WTC11 (cell line): ENCODE measurements around the gene MEF2D. TPM values are rescaled to one million over a fixed set of nuclear protein-coding genes. Genes with fewer than 3 reads are reported as not detected.
A peak's percentile ranks its signal among the peaks of the same experiment; 100 is the strongest.

Experiments used
- ATAC-seq: fragments of 200-7000 bp; cut with Tn5 transposase; 2 replicates; pipeline ENCODE4 v1.10.0; 2021; ENCODE audit warnings: mild to moderate bottlenecking, moderate library complexity
- CTCF ChIA-PET: fragments of 300-600 bp; sonication (Branson Sonifier 250); formaldehyde crosslinking; loops from one replicate; lab custom pipeline; 2021; ENCODE audit warnings: antibody characterized with exemption; lab: Charles Lee
- POLR2A ChIA-PET: fragments of 350-600 bp; sonication (Branson Sonifier 250); formaldehyde crosslinking; loops from one replicate; lab custom pipeline; 2021; ENCODE audit warnings: antibody characterized with exemption; lab: Charles Lee
- DNase-seq: peaks from one replicate; pipeline ENCODE4 v3.0.0; 2021; ENCODE audit warnings: low spot score
- H3K27ac Mint-ChIP-seq: 2 replicates; pipeline ENCODE4 v1.8.0; 2021; ENCODE audit warnings: mixed read lengths
- H3K27me3 Mint-ChIP-seq: 2 replicates; pipeline ENCODE4 v1.8.0; 2021; ENCODE audit warnings: low read depth, mild to moderate bottlenecking, moderate library complexity, mixed read lengths
- H3K36me3 Mint-ChIP-seq: 2 replicates; pipeline ENCODE4 v1.8.0; 2021; ENCODE audit warnings: mixed read lengths
- H3K4me1 Mint-ChIP-seq: 2 replicates; pipeline ENCODE4 v1.8.0; 2022; ENCODE audit warnings: mixed read lengths
- H3K4me3 Mint-ChIP-seq: 2 replicates; pipeline ENCODE4 v1.8.0; 2021; ENCODE audit warnings: mild to moderate bottlenecking, moderate library complexity, mixed read lengths
- H3K9me3 Mint-ChIP-seq: 2 replicates; pipeline ENCODE4 v1.8.0; 2021; ENCODE audit warnings: mixed read lengths
- CREB1 ChIP-seq: sonication (generic); formaldehyde crosslinking; IDR thresholded peaks from 2 replicates; pipeline ENCODE4 v1.8.0; 2023; ENCODE audit warnings: mild to moderate bottlenecking, missing genetic modification reagents
- CREM ChIP-seq: sonication (generic); formaldehyde crosslinking; IDR thresholded peaks from 2 replicates; pipeline ENCODE4 v1.8.1; 2022; ENCODE audit warnings: mild to moderate bottlenecking, missing genetic modification reagents, moderate library complexity
- KAT7 ChIP-seq: sonication (generic); formaldehyde crosslinking; IDR thresholded peaks from 2 replicates; pipeline ENCODE4 v1.8.1; 2023; ENCODE audit warnings: missing genetic modification reagents, mild to moderate bottlenecking, borderline replicate concordance
- OVOL2 ChIP-seq: fragments of 250-450 bp; sonication (Bioruptor Pico); IDR thresholded peaks from 2 replicates; pipeline ENCODE4 v1.9.0; 2021; ENCODE audit warnings: mild to moderate bottlenecking, borderline replicate concordance
- RELA ChIP-seq: sonication (generic); formaldehyde crosslinking; IDR thresholded peaks from 2 replicates; pipeline ENCODE4 v1.8.1; 2022; ENCODE audit warnings: missing genetic modification reagents, mild to moderate bottlenecking, borderline replicate concordance
- TCF7 ChIP-seq: sonication (generic); formaldehyde crosslinking; IDR thresholded peaks from 2 replicates; pipeline ENCODE4 v1.8.0; 2022; ENCODE audit warnings: mild to moderate bottlenecking, low read depth, missing genetic modification reagents, moderate library complexity
- TEAD4 ChIP-seq: sonication (generic); formaldehyde crosslinking; IDR thresholded peaks from 2 replicates; pipeline ENCODE4 v1.8.0; 2022; ENCODE audit warnings: mild to moderate bottlenecking, missing genetic modification reagents
- ZNF396 ChIP-seq: fragments of 250-450 bp; sonication (Bioruptor Pico); IDR thresholded peaks from 2 replicates; pipeline ENCODE4 v1.8.0; 2021; ENCODE audit warnings: mild to moderate bottlenecking, moderate library complexity, borderline replicate concordance
- ZNF423 ChIP-seq: fragments of 250-450 bp; sonication (Bioruptor Pico); IDR thresholded peaks from 2 replicates; pipeline ENCODE4 v2.1.2; 2022; ENCODE audit warnings: mild to moderate bottlenecking, moderate library complexity
- total RNA-seq: library from RNA; stranded (reverse); gene quantifications from 3 replicates; pipeline ENCODE4 v1.2.3, GENCODE V29; 2021
- TF ChIP-seq, protein P1 (sequence below): fragments of 250-450 bp; sonication (Bioruptor Pico); IDR thresholded peaks from 2 replicates; pipeline ENCODE4 v1.9.0; 2021; ENCODE audit warnings: mild to moderate bottlenecking
- TF ChIP-seq, protein P2 (sequence below): sonication (generic); formaldehyde crosslinking; conservative IDR thresholded peaks from 2 replicates; pipeline ENCODE4 v1.8.1; 2023; ENCODE audit warnings: mild to moderate bottlenecking, low read depth, missing genetic modification reagents, moderate library complexity
- TF ChIP-seq, protein P3 (sequence below): sonication (generic); formaldehyde crosslinking; IDR thresholded peaks from 2 replicates; pipeline ENCODE4 v1.8.0; 2023; ENCODE audit warnings: mild to moderate bottlenecking, missing genetic modification reagents
- TF ChIP-seq, protein P4 (sequence below): sonication (generic); formaldehyde crosslinking; IDR thresholded peaks from 2 replicates; pipeline ENCODE4 v1.8.1; 2022; ENCODE audit warnings: missing genetic modification reagents, borderline replicate concordance
- TF ChIP-seq, protein P5 (sequence below): sonication (generic); formaldehyde crosslinking; IDR thresholded peaks from 2 replicates; pipeline ENCODE4 v1.8.1; 2023; ENCODE audit warnings: mild to moderate bottlenecking, missing genetic modification reagents

MEF2D gene
- total RNA-seq, 1 experiment from 2014 or later, result 24.1 TPM

DNA sequence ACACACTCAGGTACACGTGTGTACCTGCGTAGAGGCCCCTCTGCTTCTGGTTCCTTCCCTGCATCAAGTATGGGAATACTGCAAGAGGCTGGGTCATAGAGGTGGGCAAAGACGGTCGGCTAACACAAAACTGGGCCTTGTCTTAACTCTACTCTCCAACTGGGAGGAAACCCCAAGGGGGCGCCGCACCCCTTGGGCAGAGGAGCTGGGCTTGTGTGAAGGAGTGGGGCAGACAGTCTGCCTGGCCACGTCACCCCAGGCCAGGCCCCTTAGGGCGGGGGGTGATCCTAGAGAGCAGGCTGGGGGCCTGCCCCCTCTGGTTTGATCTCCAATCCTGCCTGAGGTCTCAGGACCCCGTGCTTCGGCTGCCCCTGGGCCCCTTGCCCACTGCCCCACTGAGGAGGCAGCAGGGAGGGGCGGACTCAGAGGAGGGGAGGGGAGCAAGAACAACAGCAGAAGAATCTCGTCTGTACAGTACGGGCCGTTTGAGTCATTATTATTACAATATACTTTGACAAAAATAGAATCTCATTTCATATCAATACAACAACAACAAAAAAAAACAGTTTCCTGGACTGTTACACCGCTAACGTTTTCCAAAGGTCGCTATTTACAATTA lies 34.7 kb downstream of the MEF2D start (continued):
- TF ChIP-seq ZNF423 (no peak), CREM (no peak)

DNA sequence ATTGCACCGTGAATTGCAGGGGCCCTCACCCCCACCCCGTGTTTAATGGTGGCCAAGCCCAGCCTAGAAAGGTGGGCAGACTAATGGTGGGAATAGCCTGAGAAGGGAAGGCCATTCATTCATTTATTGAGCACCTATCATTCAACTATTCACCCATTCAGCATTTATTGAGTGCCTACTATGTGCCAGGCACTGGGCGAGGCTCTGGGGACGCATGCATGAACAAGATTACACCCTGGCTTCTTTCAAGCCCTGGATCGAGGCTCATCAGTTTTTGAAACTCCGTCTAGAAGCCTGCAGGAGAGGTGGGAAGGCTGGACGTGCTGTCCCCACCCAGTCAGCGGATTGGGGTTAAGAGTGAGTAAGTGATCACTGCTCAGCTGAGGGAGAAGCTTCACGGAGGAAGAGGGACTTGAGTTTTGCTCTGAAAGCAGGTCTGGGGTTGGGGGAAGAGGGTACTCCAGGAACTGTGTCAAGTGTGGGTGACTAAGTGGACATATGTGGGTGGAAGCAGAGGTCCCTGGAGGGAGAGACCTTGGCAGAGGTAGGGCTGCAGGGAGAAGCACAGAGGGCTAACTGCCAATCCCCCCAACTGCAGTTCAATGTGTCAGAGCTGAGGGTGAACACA lies 35.6 kb downstream of the MEF2D start:
- Mint-ChIP-seq H3K9me3 (no peaks in the 10 kb centered on the region), H3K27me3 (no peaks in the 10 kb centered on the region), H3K4me1 (peaks cover 42% of the 10 kb centered on the region), H3K36me3 (peaks cover 6% of the 10 kb centered on the region), H3K4me3 (no peak overlapping the region), H3K27ac (peak overlapping the region; percentile 33)
- TF ChIP-seq RELA, result no peak
- no peak for TF ChIP-seq TEAD4 (CRISPR knock-in tag)
- no peak for TF ChIP-seq TCF7 (CRISPR knock-in tag)
- TF ChIP-seq CREB1, result no peak
- TF ChIP-seq, protein P1, sequence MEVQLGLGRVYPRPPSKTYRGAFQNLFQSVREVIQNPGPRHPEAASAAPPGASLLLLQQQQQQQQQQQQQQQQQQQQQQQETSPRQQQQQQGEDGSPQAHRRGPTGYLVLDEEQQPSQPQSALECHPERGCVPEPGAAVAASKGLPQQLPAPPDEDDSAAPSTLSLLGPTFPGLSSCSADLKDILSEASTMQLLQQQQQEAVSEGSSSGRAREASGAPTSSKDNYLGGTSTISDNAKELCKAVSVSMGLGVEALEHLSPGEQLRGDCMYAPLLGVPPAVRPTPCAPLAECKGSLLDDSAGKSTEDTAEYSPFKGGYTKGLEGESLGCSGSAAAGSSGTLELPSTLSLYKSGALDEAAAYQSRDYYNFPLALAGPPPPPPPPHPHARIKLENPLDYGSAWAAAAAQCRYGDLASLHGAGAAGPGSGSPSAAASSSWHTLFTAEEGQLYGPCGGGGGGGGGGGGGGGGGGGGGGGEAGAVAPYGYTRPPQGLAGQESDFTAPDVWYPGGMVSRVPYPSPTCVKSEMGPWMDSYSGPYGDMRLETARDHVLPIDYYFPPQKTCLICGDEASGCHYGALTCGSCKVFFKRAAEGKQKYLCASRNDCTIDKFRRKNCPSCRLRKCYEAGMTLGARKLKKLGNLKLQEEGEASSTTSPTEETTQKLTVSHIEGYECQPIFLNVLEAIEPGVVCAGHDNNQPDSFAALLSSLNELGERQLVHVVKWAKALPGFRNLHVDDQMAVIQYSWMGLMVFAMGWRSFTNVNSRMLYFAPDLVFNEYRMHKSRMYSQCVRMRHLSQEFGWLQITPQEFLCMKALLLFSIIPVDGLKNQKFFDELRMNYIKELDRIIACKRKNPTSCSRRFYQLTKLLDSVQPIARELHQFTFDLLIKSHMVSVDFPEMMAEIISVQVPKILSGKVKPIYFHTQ (CRISPR knock-in tag), result no peak
- TF ChIP-seq KAT7 (CRISPR knock-in tag), result no peak
- TF ChIP-seq, protein P2, sequence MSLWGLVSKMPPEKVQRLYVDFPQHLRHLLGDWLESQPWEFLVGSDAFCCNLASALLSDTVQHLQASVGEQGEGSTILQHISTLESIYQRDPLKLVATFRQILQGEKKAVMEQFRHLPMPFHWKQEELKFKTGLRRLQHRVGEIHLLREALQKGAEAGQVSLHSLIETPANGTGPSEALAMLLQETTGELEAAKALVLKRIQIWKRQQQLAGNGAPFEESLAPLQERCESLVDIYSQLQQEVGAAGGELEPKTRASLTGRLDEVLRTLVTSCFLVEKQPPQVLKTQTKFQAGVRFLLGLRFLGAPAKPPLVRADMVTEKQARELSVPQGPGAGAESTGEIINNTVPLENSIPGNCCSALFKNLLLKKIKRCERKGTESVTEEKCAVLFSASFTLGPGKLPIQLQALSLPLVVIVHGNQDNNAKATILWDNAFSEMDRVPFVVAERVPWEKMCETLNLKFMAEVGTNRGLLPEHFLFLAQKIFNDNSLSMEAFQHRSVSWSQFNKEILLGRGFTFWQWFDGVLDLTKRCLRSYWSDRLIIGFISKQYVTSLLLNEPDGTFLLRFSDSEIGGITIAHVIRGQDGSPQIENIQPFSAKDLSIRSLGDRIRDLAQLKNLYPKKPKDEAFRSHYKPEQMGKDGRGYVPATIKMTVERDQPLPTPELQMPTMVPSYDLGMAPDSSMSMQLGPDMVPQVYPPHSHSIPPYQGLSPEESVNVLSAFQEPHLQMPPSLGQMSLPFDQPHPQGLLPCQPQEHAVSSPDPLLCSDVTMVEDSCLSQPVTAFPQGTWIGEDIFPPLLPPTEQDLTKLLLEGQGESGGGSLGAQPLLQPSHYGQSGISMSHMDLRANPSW, result no peak
- TF ChIP-seq, protein P3, sequence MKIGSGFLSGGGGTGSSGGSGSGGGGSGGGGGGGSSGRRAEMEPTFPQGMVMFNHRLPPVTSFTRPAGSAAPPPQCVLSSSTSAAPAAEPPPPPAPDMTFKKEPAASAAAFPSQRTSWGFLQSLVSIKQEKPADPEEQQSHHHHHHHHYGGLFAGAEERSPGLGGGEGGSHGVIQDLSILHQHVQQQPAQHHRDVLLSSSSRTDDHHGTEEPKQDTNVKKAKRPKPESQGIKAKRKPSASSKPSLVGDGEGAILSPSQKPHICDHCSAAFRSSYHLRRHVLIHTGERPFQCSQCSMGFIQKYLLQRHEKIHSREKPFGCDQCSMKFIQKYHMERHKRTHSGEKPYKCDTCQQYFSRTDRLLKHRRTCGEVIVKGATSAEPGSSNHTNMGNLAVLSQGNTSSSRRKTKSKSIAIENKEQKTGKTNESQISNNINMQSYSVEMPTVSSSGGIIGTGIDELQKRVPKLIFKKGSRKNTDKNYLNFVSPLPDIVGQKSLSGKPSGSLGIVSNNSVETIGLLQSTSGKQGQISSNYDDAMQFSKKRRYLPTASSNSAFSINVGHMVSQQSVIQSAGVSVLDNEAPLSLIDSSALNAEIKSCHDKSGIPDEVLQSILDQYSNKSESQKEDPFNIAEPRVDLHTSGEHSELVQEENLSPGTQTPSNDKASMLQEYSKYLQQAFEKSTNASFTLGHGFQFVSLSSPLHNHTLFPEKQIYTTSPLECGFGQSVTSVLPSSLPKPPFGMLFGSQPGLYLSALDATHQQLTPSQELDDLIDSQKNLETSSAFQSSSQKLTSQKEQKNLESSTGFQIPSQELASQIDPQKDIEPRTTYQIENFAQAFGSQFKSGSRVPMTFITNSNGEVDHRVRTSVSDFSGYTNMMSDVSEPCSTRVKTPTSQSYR, result no peak
- no peak for TF ChIP-seq OVOL2 (CRISPR knock-in tag)
- CTCF ChIA-PET, result interaction anchor here (0.6 to 2.5 kb wide), 16 partner anchors 12 to 1038 kb away, joined by 3 to 44 read pairs (median 4); partner anchors contain the start of genes IQGAP3 and MEF2D
- POLR2A ChIA-PET, result interaction anchor here (1.0 kb wide), 1 partner anchor 36 kb away, joined by 4 read pairs; the partner anchor contains the start of gene MEF2D
- DNase-seq (no peak), ATAC-seq (no peak)

DNA sequence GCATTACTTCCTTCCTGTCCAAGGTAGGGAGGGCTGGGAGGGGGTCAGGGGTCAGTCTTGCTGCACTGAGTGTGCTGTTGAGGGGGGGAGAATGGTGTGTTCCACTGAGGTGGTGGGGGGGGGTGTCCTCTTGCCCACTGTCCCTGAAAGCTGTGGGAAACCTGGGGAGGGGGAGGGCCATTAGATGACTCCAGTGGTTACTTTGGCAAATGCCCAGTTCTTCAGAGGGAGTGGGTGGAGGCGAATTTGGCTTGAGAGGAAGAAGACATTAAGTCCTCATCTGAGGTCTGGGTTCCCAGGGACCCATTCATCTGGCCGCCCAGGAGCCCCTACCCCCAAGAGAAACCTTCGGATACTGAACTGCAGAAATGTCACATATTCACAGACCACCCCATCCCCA lies 36.2 kb downstream of the MEF2D start:
- H3K27ac Mint-ChIP-seq, result no peak overlapping the region
- H3K4me1 Mint-ChIP-seq, result peaks cover 42% of the 10 kb centered on the region
- ATAC-seq (no peak), DNase-seq (no peak)
- POLR2A ChIA-PET, result no interaction called here
- H3K4me3 Mint-ChIP-seq, result no peak overlapping the region
- peaks cover 3% of the 10 kb centered on the region; the same call in 1 of the 2 replicates for H3K36me3 Mint-ChIP-seq
- TF ChIP-seq, protein P3, result no peak
- TF ChIP-seq, protein P4, sequence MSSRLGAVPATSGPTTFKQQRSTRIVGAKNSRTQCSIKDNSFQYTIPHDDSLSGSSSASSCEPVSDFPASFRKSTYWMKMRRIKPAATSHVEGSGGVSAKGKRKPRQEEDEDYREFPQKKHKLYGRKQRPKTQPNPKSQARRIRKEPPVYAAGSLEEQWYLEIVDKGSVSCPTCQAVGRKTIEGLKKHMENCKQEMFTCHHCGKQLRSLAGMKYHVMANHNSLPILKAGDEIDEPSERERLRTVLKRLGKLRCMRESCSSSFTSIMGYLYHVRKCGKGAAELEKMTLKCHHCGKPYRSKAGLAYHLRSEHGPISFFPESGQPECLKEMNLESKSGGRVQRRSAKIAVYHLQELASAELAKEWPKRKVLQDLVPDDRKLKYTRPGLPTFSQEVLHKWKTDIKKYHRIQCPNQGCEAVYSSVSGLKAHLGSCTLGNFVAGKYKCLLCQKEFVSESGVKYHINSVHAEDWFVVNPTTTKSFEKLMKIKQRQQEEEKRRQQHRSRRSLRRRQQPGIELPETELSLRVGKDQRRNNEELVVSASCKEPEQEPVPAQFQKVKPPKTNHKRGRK (CRISPR knock-in tag), result no peak
- no peak for TF ChIP-seq ZNF396 (CRISPR knock-in tag)
- TF ChIP-seq, protein P5, sequence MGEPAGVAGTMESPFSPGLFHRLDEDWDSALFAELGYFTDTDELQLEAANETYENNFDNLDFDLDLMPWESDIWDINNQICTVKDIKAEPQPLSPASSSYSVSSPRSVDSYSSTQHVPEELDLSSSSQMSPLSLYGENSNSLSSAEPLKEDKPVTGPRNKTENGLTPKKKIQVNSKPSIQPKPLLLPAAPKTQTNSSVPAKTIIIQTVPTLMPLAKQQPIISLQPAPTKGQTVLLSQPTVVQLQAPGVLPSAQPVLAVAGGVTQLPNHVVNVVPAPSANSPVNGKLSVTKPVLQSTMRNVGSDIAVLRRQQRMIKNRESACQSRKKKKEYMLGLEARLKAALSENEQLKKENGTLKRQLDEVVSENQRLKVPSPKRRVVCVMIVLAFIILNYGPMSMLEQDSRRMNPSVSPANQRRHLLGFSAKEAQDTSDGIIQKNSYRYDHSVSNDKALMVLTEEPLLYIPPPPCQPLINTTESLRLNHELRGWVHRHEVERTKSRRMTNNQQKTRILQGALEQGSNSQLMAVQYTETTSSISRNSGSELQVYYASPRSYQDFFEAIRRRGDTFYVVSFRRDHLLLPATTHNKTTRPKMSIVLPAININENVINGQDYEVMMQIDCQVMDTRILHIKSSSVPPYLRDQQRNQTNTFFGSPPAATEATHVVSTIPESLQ (CRISPR knock-in tag), result no peak
- H3K9me3 Mint-ChIP-seq, result no peaks in the 10 kb centered on the region
- CTCF ChIA-PET, result interaction anchor here (1.0 kb wide), 1 partner anchor 78 kb away, joined by 4 read pairs; no protein-coding TSS in a partner anchor
- no peaks in the 10 kb centered on the region for H3K27me3 Mint-ChIP-seq
